ENCODE data around the gene CFAP92.

- no peak for TF ChIP-seq CTCF (IDR thresholded peaks at IDR 0.05; ENCODE audit: extremely low read depth in 1 of 2, insufficient read depth in 1 of 2, low read depth in 1 of 2, low read length in 2 of 2)
- no peak for TF ChIP-seq POLR2AphosphoS5 (IDR thresholded peaks at IDR 0.05; ENCODE audit: insufficient read depth, low read depth, low read length)
- TF ChIP-seq FOS (IDR thresholded peaks at IDR 0.05; ENCODE audit: borderline replicate concordance, insufficient read depth, low read length): no peak
- TF ChIP-seq MYC (IDR thresholded peaks at IDR 0.05; ENCODE audit: low read depth, low read length): no peak
- TF ChIP-seq EZH2 (IDR thresholded peaks at IDR 0.05; ENCODE audit: borderline replicate concordance, low read depth, low read length, severe bottlenecking): no peak
- no peak for TF ChIP-seq JUN (IDR thresholded peaks at IDR 0.05; ENCODE audit: borderline replicate concordance, insufficient read depth, insufficient read length, low read depth)
- no peak for TF ChIP-seq POLR2A (IDR thresholded peaks at IDR 0.05; ENCODE audit: low read depth, low read length)
Observed at GRCh38 chr3:129034642-129035041, 40.8 kb upstream of the CFAP92 start.
